ENCODE measurements around the gene BMAL1.

BMAL1 gene

DNA sequence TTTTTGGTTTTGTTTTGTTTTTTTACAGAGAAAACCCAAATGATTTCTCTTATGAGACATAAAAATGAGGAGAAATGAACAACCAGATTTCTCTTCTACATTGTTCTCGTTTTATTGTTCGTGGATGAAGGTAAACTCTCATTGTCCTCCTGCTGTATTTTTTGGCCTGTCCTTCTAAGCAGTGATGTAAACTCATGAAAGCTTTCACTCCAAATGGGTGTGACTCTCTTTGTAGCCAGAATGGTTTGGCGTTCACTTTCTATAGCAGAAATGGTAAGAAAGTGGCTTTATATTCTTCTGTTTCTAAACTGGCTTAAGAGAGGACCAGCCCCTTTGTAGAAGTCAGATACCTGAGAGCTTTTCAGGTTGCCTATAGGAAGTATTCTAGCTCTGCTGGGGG lies 15.5 kb upstream of the BMAL1 start:
- DNase-seq = no peak

DNA sequence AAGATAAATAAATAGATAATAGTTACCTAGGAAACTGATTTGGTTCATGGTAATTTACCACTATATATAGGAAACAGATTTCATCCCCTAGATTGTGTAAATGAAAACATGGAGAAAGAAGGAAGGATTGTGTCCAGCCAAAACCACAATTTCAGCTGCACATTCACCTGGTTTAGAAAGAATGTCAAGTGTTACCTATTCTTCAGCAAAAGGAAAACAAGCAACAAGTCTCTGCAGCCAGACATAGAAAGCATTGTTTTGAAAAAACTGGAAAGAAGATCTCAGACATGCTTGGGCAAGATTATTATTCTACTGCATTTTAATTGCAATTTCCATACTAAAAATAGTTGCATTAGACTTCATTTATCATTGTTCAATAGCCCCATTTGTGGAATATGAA lies 8.8 kb upstream of the BMAL1 start:
- DNase-seq = no peak

- DNase-seq = no peak
Measured at GRCh38 chr11:13269775-13270174, 7.8 kb upstream of the BMAL1 start.

DNA sequence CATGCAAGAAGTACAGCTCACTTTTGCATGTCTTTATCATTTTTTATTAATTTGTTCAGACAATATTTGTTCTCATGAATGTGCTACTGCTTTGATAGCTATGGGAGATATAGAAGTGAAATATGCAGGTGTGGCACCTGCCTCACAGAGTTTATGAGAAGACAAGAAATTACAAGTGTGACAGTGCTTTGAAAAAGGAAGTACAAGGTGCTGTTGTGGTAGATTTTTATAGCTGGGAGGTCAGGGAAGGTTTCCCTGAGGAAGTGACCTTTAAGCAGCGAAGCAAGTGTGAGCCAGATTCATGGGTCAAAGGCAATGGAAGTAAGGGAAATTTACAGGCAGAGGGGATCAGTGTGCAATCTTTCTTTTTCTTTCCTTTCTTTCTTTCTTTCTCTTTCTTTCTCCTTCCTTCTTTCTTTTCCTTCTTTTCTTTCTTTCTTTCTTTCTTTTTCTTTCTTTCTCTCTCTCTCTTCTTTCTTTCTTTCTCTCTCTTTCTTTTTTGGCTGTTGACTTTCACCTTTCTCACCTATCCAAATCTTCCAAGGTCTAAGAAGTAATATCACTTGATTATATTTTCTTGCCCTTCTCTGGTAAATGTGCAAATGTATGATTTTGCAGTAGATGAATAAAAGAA lies 6.4 kb upstream of the BMAL1 start:
- DNase-seq = no peak

DNA sequence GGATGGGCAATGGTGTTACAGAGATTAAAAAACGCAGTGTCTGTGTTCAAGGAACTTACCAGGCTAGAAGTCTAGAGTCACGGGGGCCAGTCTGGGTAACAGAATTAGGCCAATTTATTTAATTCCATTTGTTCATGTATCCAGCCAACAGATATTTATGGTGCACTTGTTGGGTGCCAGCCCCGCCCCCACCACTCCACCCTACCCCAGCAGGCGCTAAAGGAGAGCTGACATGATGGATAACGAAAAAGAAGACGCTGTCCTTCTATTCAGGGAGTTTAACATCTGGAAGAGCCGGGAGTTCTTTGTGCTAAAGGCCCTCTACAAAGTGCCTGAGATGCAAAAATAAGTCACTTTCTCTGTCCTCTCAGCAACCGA lies 1.1 kb upstream of the BMAL1 start:
- no peak for DNase-seq

DNA sequence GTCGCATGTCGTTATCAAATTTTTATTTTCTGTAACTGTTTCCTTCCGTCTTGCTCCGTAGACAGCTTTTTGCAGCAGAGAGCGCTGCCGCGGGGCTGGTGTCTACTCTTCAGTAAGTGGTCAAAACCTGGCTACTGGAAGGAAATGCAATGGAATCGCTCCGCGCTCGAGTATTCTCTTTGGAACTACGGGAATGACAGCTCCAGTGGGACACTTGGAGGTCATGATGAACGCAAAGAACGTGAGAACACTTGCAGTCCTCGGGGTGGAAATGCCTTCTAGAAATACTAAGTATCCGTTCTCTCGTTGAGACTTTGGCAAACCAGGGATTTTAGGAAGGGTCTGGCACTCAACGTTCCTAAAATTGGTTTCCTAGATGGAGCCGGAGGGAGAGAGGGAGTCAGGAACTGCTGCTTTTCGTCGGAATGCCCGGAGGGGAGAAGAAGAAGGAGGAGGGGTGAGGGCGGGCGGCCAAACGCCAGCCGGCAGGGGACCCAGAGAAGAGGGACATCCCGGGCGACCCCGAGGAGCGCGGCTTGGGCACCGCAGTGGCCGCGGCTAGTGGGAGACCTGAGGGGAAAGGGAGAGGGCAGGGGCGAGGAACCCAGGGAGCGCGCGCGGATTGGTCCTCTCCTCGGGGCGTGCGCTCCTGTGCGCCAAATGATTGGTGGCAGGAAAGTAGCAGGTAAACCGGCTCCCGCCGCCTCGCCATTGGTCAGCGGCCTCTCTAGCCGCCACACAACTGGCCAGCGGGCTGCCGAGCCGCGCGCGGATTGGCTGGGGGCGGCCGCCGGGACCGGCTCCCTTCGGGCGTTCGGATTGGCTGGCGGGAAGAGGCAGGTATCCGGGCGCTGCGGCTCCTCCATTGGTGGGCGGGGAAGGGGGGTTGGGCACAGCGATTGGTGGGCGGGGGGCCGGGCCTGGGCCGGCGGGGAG lies 490 bp upstream of the BMAL1 start:
- peak; percentile 97 for DNase-seq

GRCh38 chr11:13278609-13279486 lies 1.3 kb downstream of the BMAL1 start:
- no peak for DNase-seq

DNA sequence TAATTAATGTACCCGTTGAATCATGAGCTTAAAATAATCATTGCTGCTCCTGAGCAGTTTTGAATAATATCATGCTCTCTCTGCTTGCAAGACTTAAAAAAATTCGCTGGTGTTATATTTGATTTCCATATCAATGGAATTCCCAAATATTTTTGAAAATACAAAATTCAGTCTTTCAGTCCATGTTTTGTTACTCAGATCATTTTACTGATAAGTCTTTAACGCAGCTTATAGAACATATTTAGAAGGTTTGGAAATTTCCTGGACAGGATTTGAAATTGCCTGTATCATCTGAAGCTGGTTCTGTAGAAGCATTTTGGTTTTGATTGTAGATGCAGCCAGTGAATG lies 1.9 kb downstream of the BMAL1 start:
- no peak for DNase-seq

DNA sequence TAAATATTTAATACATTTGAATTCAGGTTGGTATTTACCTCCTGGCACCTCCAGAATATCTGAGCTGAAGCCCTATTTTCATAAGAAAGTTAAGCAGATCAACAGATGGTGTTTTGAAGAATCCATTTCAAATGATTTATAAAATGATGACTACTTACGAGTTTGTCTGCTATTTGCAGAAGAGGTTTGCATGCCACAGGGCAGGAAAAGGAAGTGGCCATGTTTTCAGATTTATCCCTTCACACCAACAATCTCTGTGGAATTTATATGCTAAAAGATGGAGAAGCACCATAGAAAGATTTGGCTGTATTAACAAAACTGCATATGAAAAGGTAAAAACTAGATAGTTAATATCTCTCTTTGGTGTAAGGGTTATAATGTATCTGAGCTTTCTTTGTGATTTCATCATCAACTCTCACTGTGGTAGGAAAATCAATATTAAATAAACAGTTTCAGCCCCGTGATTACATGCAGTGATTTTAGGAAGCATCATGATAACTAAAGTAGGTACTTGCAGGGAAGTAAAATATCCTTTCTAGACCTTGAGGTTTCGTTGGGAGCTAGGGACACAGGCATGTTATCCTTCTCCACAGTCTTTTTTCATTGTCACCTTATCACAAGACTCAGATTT lies 2.6 kb downstream of the BMAL1 start:
- DNase-seq = no peak

- DNase-seq = no peak
Measured at GRCh38 chr11:13280777-13281176, 3.2 kb downstream of the BMAL1 start.

DNA sequence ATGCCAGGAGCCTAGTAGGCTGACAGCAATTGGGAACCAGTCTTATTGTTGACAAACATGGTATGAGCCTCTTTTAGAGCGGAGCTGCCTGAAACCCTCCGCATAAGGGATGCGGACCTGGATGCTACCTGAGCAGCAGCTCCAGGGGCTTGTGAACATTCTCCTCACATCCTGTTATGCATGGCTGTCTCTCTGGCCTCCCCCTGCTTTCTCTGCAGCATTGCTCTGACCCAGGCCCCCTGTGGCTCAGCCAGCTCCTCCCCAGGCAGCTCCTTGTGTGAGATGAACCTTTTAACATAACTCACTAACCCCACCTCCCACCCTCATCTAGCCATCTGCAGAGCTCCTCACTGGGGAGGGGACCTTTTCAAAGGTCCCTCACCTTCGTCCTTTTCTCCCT lies 6.0 kb downstream of the BMAL1 start:
- DNase-seq = no peak

DNA sequence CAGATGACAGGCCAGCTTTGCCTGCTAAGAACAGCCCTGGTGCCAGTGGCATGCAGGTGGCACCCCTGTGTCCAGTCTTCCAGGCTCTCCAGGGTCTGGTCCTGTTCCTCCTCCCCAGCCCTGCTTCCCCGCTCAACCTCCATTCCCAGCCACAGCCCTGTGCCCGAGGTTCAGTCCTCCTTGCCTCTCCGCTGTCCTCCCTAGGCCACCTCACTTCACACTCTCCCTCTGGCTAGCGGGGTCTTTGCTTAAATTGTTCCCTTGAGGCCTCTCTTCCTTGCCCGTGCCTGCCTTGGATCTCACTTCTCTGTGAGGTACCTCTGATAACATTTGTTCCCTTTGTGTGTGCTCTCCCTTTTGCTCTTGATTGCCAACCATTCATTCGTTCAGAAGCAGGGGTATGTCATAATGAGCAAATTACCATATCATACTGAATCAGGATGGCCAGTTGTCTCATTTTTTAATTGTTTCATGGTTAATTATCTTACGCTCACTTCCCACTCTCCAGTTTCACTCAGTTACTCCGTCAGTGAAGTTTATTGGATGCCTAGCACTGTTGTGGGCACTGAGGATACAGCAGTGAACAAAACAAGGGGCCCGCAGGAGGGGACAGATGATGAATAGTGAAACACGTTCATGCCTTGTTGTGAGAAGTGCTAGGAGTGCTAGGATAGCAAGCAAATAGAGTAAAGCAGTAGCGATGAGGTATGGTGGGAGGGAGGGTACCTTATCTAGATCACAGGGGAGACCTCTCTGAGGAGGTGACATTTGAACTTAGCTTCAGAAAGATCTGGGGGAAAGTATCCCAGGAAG lies 7.4 kb downstream of the BMAL1 start:
- no peak for DNase-seq

DNA sequence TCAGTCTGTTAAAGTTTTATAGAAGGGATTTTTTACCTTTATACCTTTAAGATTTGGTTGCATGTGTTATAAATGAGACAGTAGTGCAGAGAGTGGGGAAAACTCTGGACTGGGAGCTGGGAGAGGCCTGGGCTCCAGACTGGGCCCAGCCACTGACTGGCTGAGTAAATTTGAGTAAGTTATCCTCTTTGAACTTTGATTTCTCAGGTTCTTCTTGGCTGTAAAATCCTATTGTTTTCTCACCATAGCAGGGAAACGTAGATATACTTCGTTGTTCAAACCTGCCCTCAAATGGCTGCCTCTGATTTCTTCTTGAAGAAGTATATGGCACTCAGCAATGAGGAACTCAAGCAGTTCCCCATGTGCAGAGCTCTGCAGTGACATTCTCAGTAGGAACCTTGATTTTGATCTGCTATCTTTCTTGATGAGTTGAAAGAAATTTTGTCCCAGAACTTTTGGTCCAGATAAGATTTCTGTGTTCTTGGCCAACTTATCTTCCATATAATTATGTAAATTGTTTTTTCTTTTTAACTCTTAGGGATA lies 8.8 kb downstream of the BMAL1 start:
- no peak for DNase-seq

DNA sequence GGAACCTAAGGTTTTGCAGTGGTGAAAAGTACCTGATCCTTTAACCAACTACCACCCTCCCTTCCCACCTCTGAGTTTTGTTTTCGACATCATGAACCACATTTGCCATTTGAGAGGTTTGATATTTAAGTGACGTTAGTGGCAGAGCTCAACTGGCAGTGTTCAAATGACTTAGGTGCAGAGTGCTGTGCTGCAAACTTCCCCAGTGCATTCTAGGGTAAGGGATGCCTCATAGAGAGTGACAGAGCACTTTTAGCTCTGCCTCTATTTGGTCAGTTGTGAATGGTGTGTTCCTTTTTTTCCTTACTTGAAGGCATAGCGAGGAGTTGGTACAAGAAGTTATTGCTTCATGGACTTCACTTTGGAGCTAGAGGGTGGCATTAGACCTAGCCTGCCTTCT lies 9.4 kb downstream of the BMAL1 start:
- no peak for DNase-seq

GRCh38 chr11:13287681-13288080 lies 10.1 kb downstream of the BMAL1 start:
- DNase-seq = no peak

DNA sequence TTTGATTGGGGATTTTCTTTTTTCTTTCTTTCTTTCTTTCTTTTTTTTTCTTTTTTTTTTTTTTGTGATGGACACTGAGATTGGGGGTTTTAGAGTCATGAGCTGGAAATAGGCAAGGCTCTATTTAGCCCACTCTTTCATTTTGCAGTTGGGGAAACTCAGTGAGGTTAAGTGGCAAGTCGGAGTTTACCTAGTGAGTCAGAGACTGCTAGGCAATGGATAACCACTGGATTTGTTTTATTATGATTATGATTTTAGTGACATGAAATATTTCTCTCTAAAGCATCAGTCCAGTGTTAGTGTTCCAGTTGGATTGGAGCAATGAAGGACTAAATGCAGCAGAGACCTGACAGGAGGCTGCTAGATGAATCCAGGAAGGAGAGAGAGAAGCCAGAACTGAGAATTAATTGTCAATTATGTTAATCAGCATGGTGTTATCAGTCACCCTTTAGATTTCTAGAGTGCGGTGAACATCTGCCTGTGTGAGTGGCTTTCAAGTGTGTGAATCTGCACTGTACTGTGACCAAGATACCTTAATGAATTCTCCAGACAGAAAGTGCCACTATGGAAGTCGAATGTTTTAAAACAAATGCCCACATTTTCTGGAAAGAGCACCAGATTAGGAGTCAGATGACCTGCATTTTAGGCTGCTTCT lies 10.9 kb downstream of the BMAL1 start:
- no peak for DNase-seq

- DNase-seq = no peak
Measured at GRCh38 chr11:13289081-13289480, 11.5 kb downstream of the BMAL1 start.

DNA sequence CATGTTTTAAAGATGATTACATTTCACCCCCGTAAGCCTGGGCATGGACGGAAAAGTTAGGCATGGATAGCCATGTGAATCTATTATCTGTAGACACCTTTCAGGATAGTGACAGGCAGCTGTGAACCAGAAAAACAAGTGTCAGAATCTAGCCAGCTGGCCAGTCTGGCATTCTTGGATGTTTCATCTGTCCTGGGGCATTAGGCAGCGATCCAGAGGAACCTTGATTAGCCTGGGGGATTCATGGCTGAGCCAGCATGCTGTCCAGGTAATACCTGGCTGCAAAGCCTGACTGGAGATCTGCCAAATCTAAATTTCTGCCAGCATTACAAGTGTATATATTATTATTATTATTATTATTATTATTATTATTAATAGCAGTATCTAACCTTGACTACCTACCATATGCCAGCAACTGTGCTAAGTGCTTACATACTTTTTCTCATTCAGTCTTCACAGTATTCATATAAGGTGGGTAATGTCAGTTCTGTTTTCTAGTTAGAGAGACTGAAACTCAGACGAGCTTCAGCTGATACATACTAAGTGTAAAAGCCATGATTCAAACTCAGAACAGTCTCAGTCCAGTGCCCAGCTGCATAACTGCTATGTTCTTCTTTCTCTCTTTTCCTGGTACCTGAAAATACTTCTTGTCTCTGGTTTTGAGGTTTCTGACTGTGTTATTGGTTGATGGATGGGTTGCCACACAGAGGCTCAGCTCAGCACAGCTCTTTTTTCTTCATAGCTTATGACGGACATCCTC lies 12.8 kb downstream of the BMAL1 start:
- no peak for DNase-seq

GRCh38 chr11:13291361-13291760 lies 13.8 kb downstream of the BMAL1 start:
- DNase-seq = no peak

DNA sequence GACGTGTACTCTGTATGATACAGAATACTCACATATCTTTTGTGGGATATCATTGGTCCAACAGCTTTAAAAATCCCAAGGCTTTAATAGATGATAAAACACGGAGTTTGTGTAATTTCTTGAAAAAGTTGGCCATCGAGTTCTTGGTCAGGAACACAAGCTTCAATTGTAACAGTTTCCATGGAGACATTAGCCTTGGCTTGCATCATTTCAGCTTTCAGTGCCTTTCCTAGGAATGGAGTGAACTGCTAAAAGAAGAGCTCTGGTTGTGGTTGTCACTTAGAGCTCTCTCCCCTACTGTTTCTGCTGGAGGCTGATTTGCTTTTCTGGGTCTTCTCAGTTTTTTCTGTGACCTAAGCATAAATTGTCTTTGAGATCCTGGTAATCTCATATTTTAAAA lies 14.2 kb downstream of the BMAL1 start:
- no peak for DNase-seq

GRCh38 chr11:13292970-13293369 lies 15.4 kb downstream of the BMAL1 start:
- no peak for DNase-seq

Data from T-helper 9 cell (primary cell).